GM21381 (cell line): ENCODE results near the gene RAI1.

Experiments used
- ATAC-seq: cut with Tn5 transposase; IDR thresholded peaks from one replicate; pipeline ENCODE4 v1.9.1; 2021; ENCODE audit warnings: mild to moderate bottlenecking, moderate library complexity; ENCODE audit not compliant: unreplicated experiment

The RAI1 gene

DNA sequence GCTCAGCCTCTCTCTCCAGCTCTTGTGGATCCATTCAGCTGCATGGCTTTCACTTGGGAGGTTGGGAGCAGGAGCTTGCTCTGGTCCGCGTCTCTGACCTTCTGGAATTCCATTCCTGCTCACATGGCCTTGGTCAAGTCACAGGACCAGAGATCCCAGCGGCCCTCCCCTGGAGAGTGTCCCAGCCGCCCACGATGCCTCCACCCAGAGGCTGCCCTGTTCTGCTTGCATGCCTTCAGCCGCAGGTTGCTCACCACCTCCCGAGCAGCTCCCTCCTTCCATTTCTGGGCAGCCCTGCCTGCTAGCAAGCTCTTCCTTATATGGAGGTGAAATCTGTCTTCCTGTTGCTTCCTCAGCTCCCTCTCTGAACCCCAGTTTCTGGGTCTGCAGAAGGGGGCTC lies 32.6 kb downstream of the RAI1 start:
- ATAC-seq: no peak

DNA sequence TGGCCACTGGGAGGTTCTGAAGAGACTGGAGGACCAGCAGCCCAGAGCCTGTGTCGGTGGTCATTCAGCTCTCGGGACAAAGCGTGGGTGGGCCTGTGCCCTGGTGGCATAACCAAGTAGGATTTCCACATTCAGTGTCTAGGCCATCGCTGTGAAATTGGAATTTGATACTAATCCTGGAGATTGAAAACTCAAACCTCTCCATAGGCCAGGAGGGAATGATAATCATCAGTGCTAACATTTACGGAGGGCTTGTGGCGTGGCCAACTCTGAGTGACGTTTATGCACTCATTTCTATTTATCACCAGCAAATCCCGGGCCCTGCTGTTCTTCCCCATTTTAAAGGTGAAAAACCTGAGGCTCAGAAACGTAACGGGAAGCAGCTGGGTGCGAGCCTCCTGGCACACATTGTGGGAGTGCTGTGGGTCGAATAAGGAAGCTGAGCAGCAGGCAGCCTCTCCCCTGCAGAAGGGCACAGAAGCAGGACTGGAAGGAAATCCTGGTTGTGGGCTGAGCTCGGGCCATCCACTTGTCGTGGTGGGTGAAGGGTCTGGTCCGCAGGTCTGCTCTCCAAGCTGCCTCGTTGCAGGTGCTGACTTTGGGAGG lies 33.1 kb downstream of the RAI1 start:
- no peak for ATAC-seq

DNA sequence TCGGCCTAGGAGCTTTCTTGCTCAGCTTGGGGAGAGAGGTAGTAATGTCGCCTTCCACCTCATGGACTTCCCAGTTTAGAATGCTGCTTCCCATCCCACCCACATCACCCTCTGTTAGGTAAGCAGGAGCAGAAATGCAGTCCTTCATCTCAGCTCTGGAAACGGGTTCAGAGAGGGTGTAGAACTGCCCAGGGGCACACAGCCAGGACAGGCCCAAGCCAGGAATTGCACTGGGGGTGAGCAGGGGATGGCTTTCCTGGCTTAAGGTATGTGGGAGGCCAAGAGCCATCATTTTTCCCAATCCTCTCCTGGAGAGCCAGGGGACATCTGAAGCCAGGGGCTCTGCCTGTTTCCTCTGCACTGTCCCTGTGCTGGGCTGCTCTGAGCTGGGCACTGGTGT lies 33.6 kb downstream of the RAI1 start:
- no peak for ATAC-seq

DNA sequence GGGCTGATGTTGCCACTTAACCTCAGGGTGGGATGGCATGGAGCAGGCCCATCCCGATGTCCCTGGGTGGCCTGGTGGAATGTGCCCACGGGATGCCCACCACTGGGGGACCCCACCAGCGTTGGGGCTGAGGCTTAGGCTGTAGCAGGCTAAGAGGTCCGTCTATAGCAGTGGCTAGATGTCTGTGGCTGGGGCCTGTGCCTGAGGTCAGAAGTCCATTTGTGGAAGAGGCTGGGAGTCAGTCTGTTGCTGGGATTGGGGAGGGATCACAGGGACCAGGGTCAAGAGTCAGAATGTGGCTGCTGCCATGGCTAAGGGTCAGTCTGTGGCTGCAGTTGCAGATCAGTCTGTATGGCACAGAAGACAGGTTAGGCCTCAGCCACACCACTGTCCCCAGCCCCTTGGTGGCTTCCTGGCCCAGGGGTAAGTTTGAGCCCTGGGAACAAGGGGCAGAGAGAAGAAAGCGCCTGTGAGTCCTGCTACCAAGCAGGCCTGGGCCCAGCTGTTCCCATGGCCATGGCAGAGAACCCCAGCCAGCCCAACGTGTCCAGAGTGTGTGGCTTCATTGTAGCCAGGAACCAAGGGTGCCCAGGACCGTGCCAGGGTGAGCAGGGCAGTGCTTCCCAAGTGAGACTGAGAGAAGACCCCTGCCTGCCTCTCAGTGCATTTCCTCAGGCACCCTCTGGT lies 35.7 kb downstream of the RAI1 start:
- no peak for ATAC-seq

DNA sequence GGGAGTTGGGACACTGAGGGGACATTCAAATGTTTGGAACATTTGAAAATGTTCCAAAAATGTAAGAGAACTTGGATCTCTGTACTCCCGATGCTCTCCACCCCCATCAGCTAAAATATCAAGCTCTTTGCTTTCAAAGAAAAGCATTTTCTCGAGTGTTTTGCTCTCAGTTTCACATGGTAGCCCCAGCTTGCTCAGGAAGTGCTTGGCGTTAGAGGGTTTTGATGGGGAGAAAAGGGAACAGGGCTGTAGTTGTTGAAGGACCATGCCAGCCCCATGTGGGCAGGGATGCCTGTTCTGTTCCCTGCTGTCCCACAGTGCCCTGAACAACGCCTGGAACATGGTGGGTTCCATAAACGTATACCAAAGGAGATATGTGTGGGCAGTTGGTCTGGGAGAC lies 37.0 kb downstream of the RAI1 start:
- ATAC-seq: no peak

DNA sequence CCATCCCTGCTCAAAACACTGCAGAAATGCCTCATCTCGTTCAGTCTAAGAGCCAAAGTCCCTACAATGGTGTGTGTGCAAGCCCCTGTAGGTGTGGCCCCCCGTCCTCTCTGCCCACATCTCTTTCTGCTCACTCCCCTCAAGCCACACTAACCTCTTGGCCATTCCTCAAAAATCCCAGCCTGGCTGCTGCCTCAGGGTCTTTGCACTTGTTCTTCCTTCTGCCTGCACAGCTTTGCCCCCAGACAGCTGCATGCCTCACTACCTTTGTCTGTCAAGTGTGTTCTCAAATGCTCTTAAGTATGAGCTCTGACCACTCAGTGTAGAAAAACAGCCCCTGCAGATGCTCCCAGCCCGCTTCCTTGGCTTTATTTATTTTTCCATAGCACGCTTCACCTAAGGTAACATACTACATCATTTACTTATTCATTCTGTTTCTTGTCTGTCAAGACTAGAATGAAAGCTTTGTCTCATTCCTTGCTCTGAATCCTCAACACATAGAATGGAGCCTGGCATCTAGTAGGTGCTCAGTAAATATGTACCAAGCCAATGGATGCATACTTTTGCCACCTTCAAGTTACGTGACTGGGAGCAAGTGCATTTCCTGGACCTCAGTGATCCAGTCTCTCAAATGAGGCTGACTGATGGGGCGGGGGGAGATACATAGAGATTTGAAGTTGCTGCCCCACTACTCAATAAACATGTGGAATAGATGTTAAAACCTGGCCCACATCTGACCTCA lies 38.1 kb downstream of the RAI1 start:
- no peak for ATAC-seq

DNA sequence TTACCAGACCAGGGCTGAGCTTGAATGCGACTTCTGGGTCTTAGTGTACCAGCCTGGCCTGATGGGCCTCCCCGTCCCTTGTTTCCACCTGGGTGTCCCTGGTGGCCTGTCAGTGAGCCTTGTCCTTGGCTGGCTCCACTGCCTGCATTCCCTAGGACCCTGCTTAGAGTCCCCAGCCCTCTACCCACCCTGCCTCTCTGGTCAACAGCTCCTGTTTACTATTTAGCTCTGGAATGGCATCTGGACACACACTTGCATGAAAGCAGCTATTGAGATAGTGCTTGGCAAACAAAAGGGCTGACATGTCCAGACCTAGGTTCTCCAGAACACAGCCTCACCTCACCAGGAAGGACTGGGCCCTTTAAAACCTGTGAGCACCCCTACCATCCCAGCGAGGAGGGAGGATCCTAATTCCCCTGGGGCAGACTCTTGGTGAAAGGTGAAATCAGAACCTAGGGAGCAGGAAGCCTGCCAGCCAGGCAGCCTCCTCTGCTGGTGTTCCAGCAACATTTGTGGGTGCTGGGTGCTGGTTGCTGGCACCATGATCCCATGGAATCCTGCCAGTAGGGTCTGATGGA lies 38.8 kb downstream of the RAI1 start:
- no peak for ATAC-seq

DNA sequence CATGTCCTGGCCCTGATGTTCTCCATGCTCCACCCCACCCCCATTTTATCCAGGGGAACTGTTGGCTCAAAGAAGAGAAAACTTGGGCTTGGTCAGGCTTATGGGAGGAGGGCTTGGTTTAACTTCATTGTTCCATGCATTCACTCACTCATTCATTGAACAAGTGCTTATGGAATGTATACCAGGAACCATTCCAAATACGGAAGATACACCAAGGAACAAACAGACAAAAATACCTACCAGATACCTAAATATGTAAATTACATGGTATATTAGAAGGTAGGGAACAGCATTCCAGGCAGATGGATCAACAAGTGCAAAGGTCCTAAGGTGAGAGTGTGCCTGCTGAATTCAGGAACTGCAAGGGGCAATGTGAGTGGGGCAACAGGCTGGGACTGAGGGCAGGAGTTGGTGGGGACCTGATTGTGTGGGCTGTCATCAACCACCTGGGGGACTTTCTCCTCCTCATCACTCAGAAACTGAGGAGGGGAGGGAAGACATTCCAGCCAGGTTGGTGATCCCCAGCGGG lies 39.9 kb downstream of the RAI1 start:
- no peak for ATAC-seq

DNA sequence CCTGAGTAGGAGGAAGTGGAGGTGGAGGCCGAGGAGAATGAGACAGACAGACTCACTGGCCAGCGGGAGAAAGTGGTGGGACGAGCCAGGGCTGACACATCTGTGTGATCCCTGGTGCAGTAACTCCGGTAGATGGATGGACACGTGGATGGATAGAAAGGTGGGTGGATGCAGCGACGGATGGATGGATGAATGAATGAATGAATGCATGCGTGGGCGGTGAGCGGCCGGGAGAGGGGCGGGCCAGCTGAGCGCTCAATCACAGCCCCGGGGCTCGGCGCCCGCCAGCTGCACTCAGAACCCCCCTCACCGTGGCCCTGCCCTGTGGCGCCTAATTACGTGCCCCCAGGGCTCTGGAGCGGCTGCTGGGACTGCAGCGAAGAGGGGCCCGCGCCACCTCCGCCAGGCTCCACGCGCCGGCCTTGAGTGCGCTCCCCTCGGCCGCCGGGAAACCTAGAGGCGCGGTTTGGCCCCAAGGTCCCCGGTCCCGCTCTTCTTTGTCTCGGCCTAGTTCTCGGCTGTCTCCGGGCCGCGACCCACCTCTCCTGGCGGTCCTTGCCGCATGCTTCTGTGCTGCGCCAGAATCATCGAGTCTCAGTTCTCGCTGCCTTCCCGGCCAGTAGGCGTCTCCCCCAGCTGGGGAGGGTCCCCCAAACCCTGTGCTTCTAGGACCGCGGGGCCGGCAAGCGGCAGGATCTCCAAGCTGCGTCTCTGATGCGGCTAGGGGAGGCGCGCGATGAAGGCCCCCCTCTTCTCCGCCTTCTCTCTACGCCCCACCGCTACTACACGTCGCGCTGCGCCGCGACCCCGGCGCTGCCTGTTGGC lies 41.0 kb downstream of the RAI1 start:
- no peak for ATAC-seq

DNA sequence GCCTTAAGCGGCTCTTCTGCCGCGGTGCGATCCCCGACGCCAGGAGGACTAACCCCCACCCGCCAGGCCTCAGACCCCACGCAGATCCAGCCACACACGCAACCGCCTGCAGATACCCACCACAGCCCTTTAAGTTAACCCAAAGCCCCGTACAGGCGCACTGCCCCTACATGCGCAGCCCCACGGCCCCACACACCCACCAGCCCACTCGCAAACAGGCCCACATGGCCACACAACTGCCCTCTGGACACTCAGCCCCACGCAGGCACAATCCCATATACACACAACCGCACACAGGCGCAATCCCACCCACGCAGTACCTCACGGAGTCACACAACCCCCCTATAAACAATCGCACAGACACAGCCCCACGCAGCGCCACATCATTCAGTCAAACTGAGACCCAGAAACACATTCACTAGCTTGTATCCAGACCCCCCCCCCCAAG lies 41.7 kb downstream of the RAI1 start:
- no peak for ATAC-seq

DNA sequence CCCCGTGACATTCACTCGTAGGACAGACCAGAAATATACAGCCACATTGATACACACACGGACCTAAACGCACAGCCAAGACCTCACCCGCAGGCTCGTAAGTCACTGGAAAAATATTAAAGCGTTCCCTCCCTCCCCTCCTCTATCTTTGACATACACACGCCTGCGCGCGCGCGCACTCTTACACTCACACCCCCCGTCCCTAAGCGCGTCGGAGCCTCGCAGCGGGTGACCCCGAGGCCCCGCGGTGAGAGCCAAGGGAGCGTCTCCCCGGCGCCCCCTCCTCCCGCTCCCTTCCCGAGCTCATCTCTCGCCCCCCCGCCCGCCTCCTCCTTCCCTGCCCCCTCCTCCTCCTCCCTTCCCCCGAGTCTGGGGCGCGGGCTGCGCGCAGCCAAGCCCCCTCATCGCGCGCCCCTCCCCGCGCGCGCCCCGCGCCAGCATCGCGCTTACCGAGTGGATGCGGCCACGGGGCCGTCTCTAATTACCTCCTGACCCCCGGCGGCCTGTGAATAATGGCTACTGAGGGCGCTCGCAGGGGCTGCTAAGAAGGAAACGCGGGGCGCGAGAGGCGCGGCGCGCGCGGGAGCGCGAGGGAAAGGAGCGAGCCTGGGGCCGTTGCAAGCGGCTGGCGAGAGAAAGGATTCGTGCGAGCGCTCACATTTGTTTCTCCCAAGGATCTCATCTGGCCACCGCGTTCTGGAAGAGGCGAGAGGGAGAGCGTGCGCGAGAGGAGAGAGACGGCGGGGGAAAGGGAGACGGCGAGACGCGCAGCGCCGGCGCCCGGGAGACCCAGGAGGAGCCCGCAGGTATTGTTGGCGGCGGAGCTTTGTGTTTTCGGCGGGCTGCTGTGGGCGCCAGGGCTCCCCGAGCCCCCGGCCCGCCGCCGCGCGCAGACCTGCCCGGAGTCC lies 42.4 kb downstream of the RAI1 start:
- no peak for ATAC-seq

DNA sequence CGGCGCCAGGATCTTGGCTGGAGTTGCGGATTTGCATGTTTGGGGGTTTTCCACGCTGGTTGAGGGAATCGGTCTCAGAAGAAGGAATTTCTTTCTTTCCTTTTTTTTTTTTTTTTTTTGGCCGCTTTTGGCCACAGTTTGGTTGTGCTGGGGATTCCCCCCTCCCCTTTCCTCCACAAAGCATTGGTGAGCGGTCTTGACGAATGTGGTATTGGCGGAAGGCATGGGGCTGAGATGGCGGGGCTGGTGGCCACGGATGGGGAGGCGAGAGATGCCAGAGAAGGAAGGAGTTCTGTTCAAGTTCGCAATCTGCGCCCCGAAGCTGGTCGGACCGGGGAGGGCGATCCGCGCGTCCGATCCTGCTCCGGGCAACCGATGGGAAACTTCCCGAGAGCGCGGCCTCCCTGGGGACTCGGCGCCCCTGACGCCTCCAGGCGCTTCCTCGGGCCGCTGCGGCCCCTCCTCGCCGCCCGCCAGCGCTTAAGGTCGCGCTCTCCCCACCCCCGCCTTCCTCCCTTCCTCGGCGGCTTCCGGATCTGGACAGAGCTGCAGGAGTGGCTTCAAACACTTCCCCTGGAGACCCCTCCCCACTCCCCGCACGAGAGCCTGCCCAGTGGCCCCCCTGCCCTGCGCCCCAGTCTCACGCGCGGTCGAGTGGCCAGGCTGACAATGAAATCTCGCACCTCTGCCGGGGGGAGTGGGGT lies 43.2 kb downstream of the RAI1 start:
- ATAC-seq: no peak

DNA sequence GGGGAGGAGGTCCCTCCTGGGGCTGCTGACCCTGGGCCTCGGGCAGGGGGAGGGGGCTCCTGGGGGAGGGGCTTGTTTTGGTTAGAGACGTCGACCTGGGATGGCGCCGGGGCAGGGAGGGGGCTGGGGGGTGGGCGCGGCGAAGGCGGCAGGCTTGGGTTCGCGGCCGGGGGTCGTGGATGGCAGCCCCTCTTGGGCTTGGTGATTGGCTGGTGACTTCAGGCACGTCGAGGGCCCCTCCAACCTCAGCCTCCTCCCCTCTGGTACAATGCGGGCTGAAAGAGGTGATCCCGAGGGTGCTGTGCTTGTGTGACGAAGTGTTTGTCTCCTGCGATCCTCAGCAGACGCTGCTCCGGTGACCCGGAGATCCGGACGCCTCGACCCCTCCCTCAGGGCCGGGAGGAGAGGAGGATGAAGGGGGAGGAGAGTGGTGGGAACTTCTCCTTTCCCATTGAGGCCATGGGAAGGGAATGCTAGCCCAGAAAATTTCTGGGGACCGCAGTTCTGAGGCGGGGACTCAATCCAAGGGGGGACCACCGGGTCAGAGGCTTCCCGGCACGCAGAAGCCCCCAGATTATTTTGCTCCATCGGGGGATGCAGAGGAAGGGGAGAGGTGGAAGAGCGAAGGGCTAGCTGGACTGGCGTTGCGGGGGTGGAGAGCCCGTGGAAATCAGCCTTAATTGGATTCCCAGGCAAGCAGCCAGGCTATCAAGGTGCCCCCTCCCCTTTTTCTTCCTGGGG lies 43.9 kb downstream of the RAI1 start:
- no peak for ATAC-seq

DNA sequence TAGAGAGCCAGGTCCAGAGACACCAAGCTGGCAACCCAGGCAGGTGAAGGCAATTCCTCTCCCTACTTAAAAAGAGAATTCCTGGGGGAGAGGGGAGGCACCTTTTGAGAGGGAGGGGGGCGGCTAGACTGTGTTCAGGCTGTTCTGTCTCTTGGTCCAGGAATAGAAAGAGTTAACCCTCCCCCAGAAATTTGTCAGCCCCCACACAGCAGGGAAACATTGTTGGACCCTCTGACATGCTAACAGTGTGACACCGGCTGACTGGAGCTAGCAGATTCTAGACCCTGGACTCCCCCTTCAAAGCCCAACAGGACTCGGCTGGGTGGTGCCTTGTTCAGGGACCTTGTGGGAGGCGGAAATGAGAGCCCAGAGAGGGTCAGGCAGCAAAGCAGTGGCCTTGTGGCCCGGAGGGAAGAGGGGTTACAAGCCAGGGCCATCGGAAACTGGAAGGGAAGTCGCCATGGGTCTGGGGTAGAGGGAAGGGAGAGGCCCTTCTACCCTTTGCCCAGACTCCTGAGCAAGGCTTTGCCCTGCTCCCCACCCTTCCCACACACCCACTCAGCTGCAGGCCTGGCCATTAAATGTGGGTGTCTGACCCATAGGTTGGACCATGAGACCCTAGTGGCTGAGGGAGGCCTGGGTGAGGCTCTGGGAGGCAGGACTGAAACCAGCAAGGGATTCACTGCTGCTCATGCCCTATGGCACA lies 44.6 kb downstream of the RAI1 start:
- no peak for ATAC-seq

DNA sequence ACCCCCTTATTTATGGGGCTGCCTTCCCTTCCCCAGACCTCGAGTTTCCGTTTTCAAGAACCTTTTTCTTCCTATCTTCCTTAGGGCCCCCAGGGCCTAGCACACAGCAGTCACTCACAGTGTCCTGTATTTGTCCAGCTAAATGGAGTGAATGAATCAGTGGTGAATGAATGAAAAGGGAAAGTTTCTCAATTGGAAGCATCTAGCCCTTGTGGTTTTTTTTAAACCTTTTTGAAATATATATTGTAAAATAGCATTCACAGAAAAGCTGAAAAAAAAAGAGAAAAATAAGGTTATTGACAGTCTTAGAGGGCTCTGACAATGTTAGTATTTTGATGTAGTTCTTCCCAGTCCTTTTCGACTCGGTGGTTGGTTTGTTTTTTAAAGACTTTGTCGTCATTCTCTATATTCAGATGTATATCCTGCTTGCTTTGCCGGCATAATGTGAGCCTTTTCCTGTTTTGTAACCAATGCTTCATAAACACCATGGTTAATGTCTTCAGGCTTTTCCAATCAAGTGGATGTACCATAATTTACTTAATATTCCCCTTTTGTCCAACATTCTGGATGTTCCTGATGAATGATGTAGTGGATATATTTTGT lies 45.3 kb downstream of the RAI1 start:
- ATAC-seq: no peak

DNA sequence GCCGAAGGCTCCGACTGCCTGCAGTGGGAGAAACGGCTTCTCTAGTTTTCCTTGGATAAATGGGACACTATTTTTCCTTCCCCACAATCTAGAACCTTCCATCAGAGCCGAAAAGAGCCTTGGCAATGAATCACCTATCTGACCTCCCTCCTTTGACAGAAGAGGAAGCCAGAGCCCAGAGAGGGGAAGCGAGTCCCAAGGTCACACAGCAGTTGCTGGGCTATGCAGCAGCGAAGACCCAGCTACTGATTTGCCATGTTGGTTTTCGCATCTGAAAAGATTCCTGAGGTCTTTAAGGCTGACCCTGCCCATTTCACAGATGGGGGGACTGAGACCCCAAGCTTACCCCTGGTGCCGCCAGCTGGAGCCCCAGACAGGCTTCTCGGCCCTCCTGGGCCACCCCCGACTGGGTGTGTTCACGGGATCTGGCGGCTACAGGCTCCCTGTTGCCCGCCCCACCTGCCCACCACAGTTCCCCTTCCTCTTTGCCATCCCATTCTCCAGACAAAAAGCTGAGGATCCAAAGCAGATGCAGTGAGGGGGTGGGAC lies 45.9 kb downstream of the RAI1 start:
- no peak for ATAC-seq

DNA sequence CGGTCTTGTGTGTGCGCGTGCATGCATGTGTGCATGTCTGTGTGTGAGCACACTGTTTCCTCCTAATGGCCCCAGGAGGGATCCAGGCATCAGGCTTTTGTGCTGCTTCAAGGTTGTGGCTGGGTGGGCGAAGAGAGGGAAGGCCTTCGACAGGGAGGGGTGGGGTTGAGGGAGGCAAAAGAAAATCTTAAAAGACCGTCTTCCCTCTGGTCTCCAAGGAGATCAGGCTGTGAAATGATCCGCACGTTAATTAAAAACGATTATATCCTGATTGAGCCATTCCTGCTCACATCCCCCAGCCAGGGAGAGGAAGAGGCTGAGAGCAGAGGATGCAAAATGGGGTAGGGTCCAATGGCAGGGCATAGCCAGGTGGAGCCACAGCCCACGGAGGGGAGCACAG lies 46.9 kb downstream of the RAI1 start:
- ATAC-seq: no peak
